Right lobe of liver (tissue), 6 donors: Measurements from ENCODE around the gene SCAF11. TPM values are rescaled to one million over a fixed set of nuclear protein-coding genes. Genes with fewer than 3 reads are reported as not detected.

Experiments
- ATAC-seq, 4 donors: fragments of 200-7000 bp; cut with Tn5 transposase; one replicate each; pipeline ENCODE4 v1.9.1; 2020; ENCODE audit warnings: mild to moderate bottlenecking in 4 of 4, moderate library complexity in 4 of 4
- DNase-seq, 3 donors: peaks; one replicate each; pipeline ENCODE4 v3.0.0-alpha.2; 2020
- H3K27ac ChIP-seq, 3 donors: fragments of 200-600 bp; one replicate each; pipeline ENCODE4 v1.8.0; 2022
- H3K27me3 ChIP-seq, 2 donors: fragments of 200-600 bp; one replicate each; pipeline ENCODE4 v1.8.0; 2022
- H3K36me3 ChIP-seq, 4 donors: fragments of 200-600 bp; sonication (generic) in 1 of 4; one replicate each; pipeline versions ENCODE4 v1.5.1 to v1.8.0; 2017 to 2022; ENCODE audit warnings: control low read depth in 1 of 4
- H3K4me1 ChIP-seq, 4 donors: fragments of 200-600 bp; sonication (generic) in 1 of 4; one replicate each; pipeline versions ENCODE4 v1.5.1 to v1.8.0; 2017 to 2022; ENCODE audit warnings: control low read depth in 1 of 4
- H3K4me3 ChIP-seq, 3 donors: fragments of 200-600 bp; one replicate each; pipeline ENCODE4 v1.8.0; 2022
- H3K9me3 ChIP-seq, 4 donors: fragments of 200-600 bp; sonication (generic) in 1 of 4; one replicate each; pipeline versions ENCODE4 v1.5.1 to v1.8.0; 2017 to 2022; ENCODE audit warnings: control low read depth in 1 of 4
- POLR2A ChIP-seq: fragments of 450-650 bp; IDR thresholded peaks from one replicate; pipeline ENCODE4 v1.6.1; 2017; ENCODE audit warnings: antibody characterized with exemption, mild to moderate bottlenecking
- WGBS: methylation state at CpG from one replicate; pipeline ENCODE4 v1.1.6; 2018; ENCODE audit warnings: low coverage, low lambda C conversion rate; ENCODE audit not compliant: insufficient coverage; ENCODE audit errors: missing lambda C conversion rate; 5-methylcytosine and 5-hydroxymethylcytosine counted together
- intact Hi-C, 2 donors: fragments of 100-400 bp; cut with DNase I; formaldehyde crosslinking; loops; one replicate each; pipeline versions ENCODE4 v1.11.2 to v1.14.1; 2022
- total RNA-seq, 6 experiments: library from RNA; depleted of rRNA in 2 of 6; stranded (reverse); fragments of >200 nt in 2 of 6; fragmentation: NEBNext Ultra II Directional in 3 of 6; extraction: Animal tissue kit (Norgen Biotek cat#: 25700) in 3 of 6; gene quantifications; one replicate each; pipeline versions ENCODE4 v1.1.0 to v1.2.4, GENCODE V29; 2016 to 2023
- TF ChIP-seq, protein P1 (sequence below), 4 donors: fragments of 200-600 bp in 3 of 4; fragments of 450-650 bp in 1 of 4; IDR thresholded peaks; one replicate each; pipeline versions ENCODE4 v1.5.1 to v1.8.0; 2016 to 2022; ENCODE audit warnings: antibody characterized with exemption in 4 of 4, mild to moderate bottlenecking in 2 of 4
- donor health status: DM: no; HTN: yes; CAD: no.
- donor health status: DM: no; HTN: no; CAD: no.
- donor health status: DM: no; HTN: no; CAD: no.
- donor health status: DM: no; HTN: yes; CAD: no.
- donor health status: DM: no; HTN: yes; CAD: no.

SCAF11 gene
- total RNA-seq, 6 experiments from 2014 or later, result 43.2 to 72.1 (median 61.4) TPM

DNA sequence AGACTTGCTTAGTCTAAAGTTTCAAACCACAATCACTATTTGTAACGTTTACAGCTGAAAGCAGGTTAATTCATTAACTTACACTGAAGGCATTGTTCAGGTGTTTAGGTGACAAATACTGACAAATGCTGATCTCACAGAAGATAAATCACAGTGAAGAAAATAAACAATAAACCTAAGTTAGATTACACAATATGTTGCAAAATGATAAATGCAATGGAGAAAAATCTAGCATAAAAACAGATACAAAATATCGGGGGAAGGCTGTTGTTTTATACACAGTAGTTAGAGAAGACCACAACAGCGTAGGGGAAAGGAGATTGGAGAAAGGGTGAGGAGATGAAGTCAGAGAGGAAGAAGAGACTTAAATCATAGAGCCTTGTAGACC is 3.0 kb downstream of the SCAF11 start:
- intact Hi-C loops, result no loop called here
- H3K27ac ChIP-seq, result no peak overlapping the region
- H3K36me3 ChIP-seq, result no peaks in the 10 kb centered on the region
- H3K4me1 ChIP-seq, result peaks cover 0 to 29% (median 12%) of the 10 kb centered on the region in 4 donors
- 60% methylated on average over 3 of the region's 3 CpGs for WGBS
- ATAC-seq, result no peak
- no peaks in the 10 kb centered on the region for H3K9me3 ChIP-seq
- DNase-seq, result no peak
- H3K27me3 ChIP-seq, result no peaks in the 10 kb centered on the region
- TF ChIP-seq, protein P1, sequence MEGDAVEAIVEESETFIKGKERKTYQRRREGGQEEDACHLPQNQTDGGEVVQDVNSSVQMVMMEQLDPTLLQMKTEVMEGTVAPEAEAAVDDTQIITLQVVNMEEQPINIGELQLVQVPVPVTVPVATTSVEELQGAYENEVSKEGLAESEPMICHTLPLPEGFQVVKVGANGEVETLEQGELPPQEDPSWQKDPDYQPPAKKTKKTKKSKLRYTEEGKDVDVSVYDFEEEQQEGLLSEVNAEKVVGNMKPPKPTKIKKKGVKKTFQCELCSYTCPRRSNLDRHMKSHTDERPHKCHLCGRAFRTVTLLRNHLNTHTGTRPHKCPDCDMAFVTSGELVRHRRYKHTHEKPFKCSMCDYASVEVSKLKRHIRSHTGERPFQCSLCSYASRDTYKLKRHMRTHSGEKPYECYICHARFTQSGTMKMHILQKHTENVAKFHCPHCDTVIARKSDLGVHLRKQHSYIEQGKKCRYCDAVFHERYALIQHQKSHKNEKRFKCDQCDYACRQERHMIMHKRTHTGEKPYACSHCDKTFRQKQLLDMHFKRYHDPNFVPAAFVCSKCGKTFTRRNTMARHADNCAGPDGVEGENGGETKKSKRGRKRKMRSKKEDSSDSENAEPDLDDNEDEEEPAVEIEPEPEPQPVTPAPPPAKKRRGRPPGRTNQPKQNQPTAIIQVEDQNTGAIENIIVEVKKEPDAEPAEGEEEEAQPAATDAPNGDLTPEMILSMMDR (IDR thresholded peaks at IDR 0.05), result no peak
- no peak for TF ChIP-seq POLR2A
- no peak overlapping the region for H3K4me3 ChIP-seq

DNA sequence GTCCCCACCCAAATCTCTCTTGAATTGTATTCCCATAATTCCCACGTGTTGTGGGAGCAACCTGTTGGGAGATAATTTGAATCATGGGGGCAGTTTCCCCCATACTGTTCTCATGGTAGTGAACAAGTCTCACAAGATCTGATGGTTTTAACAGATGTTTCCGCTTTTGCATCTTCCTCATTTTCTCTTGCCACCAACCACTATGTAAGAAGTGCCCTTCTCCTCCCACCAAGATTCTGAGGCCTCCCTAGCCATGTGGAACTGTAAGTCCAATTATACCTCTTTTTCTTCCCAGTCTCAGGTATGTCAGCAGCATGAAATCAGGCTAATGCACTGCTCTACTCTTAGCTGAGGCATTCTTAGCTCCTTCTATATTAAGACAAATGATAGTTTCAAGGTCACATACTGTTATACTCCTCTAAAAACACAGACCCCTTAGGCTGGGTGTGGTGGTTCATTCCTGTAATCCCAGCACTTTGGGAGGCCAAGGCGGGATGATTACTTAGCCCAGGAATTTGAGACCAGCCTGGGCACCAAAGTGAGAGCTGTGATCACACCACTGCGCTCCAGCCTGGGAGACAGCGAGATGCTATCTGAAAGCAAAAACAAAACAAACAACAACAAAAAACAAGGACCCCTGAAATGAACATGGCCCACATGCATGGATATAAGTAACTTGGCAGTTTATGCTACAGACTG is 3.6 kb downstream of the SCAF11 start:
- H3K27ac ChIP-seq, result no peak overlapping the region
- H3K27me3 ChIP-seq, result no peaks in the 10 kb centered on the region
- intact Hi-C loops, result no loop called here
- no peak for DNase-seq
- H3K9me3 ChIP-seq, result no peaks in the 10 kb centered on the region
- no peaks in the 10 kb centered on the region for H3K36me3 ChIP-seq
- 87% methylated on average over 5 of the region's 5 CpGs for WGBS
- H3K4me3 ChIP-seq, result no peak overlapping the region
- TF ChIP-seq POLR2A, result no peak
- TF ChIP-seq, protein P1 (IDR thresholded peaks at IDR 0.05), result no peak
- ATAC-seq, result no peak
- H3K4me1 ChIP-seq, result peaks cover 0 to 33% (median 12%) of the 10 kb centered on the region in 4 donors

DNA sequence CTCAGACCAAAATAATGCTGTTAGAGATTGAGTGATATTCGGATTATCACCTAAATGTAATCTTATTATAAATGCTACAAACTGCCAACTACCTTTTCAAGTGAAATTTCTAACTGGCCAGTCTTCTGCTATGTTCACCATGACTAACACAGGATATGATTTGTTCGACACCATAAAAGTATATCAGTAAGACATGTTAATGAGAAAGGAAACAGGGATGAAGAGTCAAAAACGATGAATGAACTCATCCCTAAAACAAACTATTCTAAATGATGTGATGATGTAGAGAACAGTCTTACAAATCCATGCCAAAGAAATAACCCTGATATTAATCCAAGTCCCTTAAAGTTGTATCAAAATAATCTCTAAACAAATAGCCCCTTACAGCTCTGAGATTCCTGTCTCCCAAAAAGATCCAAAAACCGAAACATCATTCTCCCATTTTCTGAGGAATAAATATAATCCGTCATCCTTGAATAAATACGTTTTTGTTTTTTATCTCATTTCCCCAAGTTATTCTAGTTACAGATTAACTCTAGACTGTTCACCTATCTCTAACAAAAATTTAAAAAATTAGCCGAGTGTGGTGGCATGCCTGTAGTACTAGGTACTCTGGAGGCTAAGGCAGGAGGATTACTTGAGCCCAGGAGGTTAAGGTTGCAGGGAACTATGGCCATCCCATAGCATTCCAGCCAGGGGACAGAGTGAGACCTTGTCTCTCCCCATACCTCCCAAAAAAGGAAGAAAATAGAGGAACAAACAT is 9.1 kb downstream of the SCAF11 start:
- intact Hi-C loops, result no loop called here
- TF ChIP-seq POLR2A, result no peak
- TF ChIP-seq, protein P1 (IDR thresholded peaks at IDR 0.05), result no peak
- no peak for DNase-seq
- H3K9me3 ChIP-seq, result no peaks in the 10 kb centered on the region
- no peaks in the 10 kb centered on the region for H3K27me3 ChIP-seq
- H3K4me3 ChIP-seq, result no peak overlapping the region
- peak in 2 of 4 donors; percentile 57 to 62 for ATAC-seq
- H3K36me3 ChIP-seq, result no peaks in the 10 kb centered on the region
- H3K4me1 ChIP-seq, result peaks cover 0 to 31% (median 6%) of the 10 kb centered on the region in 4 donors
- no peak overlapping the region for H3K27ac ChIP-seq
- 28% methylated on average over 7 of the region's 7 CpGs for WGBS

DNA sequence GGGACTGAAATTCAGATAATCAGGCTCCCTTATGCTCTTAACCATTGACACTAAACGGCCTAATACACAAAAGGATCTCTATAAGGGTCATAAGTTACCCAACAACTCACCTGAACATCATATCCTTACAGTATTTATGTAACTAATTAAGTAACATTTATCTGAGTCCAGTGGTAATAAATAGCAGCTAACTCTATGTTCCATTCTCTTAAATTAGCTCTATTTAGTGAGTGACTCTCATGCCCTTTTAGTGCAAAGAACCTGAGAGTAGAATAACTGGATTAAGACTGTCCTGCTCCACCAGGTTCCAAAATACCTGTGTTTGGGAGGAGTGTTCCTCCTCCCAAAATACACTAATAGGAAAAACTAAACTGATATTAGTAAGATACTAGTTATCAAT is 9.8 kb downstream of the SCAF11 start:
- H3K9me3 ChIP-seq, result no peaks in the 10 kb centered on the region
- H3K27me3 ChIP-seq, result no peaks in the 10 kb centered on the region
- H3K4me3 ChIP-seq, result no peak overlapping the region
- H3K27ac ChIP-seq, result no peak overlapping the region
- H3K4me1 ChIP-seq, result peaks cover 0 to 32% (median 6%) of the 10 kb centered on the region in 4 donors
- H3K36me3 ChIP-seq, result no peaks in the 10 kb centered on the region
- TF ChIP-seq, protein P1 (IDR thresholded peaks at IDR 0.05), result no peak
- no peak for ATAC-seq
- 68% methylated on average over 1 of the region's 1 CpG for WGBS
- DNase-seq, result no peak
- intact Hi-C loops, result no loop called here
